ENCODE data around the gene OR8H2. TPM values are rescaled to one million over a fixed set of nuclear protein-coding genes. Genes with fewer than 3 reads are reported as not detected.
"Not testable (repeated sequence)": the region's sequence is repeated elsewhere in the genome, so short reads cannot be mapped to it uniquely, and the experiment has no call there.

The OR8H2 gene, protein sequence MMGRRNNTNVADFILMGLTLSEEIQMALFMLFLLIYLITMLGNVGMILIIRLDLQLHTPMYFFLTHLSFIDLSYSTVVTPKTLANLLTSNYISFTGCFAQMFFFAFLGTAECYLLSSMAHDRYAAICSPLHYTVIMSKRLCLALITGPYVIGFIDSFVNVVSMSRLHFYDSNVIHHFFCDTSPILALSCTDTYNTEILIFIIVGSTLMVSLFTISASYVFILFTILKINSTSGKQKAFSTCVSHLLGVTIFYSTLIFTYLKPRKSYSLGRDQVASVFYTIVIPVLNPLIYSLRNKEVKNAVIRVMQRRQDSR
- not detected for total RNA-seq

DNA sequence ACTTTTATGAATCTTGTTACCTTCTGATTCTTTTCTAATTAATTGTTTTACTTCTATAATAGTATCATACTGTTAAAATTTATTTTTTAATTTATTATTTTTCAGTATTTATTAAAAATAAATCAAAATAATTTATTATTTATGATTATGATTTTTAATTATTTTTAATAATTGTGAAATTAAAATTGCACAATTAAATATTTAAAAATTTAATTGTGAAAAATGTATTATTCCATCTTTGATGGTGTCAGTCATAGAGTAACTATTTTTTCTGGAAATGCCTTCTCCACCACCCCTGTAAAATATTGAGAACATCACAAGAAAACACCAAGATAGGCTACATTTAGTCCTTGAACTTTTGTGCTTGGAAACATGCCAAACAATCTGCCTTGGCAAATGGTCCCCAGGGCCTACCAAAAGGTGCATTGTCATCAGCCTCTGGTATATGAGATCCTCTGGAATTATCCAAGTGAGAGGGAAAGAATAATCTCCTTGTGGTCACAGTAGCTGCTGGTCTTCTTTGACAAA, at the start of gene OR8H2:
Gene OR8H2, plus strand, starts transcription at position 478 of the 528 bp plus-strand sequence. CDS start 1,356 bp downstream, outside the sequence.
- Histone ChIP-seq H3K36me3 (no peaks in the 10 kb centered on the region), H3K4me3 (no peak within 1 kb of the TSS), H3K9me3 (no peaks in the 10 kb centered on the region), H3K27ac (no peak within 1 kb of the TSS), H3K4me1 (no peaks in the 10 kb centered on the region), H3K27me3 (no peaks in the 10 kb centered on the region)
- DNase-seq, result no peak
- intact Hi-C loops (cut with DNase I), result no loop called here
- TF ChIP-seq POLR2A (IDR thresholded peaks at IDR 0.05), result no peak
- TF ChIP-seq, protein P1, sequence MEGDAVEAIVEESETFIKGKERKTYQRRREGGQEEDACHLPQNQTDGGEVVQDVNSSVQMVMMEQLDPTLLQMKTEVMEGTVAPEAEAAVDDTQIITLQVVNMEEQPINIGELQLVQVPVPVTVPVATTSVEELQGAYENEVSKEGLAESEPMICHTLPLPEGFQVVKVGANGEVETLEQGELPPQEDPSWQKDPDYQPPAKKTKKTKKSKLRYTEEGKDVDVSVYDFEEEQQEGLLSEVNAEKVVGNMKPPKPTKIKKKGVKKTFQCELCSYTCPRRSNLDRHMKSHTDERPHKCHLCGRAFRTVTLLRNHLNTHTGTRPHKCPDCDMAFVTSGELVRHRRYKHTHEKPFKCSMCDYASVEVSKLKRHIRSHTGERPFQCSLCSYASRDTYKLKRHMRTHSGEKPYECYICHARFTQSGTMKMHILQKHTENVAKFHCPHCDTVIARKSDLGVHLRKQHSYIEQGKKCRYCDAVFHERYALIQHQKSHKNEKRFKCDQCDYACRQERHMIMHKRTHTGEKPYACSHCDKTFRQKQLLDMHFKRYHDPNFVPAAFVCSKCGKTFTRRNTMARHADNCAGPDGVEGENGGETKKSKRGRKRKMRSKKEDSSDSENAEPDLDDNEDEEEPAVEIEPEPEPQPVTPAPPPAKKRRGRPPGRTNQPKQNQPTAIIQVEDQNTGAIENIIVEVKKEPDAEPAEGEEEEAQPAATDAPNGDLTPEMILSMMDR (IDR thresholded peaks at IDR 0.05), result no peak

DNA sequence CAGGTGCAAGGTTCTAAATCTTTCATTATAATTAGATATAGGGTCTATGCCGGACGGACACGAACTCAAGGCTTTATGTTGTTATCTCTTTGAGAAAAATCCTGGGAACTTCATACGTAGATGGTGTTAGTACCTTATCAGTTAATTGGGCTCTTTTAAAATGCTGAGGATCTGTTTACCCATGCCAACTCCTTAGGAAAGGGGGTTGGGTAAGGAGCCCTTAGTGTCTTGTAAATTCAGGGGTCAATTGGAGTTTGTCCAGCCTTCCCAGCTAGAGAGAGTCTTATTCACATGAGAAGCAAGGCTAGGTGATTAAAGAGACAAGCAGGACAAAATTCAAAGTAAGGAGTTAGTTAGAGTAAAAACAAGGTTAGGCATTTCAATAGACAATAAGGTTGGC, 47.1 kb upstream of the OR8H2 start:
- H3K36me3 ChIP-seq; H3K9me3 ChIP-seq; DNase-seq; H3K4me1 ChIP-seq; H3K27me3 ChIP-seq; intact Hi-C loops (cut with DNase I); H3K27ac ChIP-seq; H3K4me3 ChIP-seq: not testable (repeated sequence)
- WGBS, 2 donors, result 43 to 57% methylated on average over 4 of the region's 4 CpGs

DNA sequence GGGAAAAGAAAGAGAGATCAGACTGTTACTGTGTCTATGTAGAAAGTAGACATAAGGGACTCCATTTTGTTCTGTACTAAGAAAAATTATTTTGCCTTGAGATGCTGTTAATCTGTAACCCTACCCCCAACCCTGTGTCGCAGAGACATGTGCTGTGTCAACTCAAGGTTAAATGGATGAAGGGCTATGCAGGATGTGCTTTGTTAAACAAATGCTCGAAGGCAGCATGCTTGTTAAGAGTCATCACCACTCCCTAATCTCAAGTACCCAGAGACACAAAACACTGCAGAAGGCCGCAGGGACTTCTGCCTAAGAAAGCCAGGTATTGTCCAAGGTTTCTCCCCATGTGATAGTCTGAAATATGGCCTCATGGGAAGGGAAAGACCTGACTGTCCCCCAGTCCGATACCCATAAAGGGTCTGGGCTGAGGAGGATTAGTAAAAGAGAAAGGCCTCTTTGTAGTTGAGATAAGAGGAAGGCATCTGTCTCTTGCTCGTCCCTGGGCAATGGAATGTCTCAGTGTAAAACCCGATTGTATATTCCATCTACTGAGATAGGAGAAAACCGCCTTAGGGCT, 45.7 kb upstream of the OR8H2 start:
- H3K4me3 ChIP-seq; H3K27me3 ChIP-seq; DNase-seq; H3K9me3 ChIP-seq; intact Hi-C loops (cut with DNase I); H3K36me3 ChIP-seq; H3K27ac ChIP-seq; H3K4me1 ChIP-seq: not testable (repeated sequence)
- 30 to 31% methylated on average over 7 of the region's 7 CpGs for WGBS, 2 donors

DNA sequence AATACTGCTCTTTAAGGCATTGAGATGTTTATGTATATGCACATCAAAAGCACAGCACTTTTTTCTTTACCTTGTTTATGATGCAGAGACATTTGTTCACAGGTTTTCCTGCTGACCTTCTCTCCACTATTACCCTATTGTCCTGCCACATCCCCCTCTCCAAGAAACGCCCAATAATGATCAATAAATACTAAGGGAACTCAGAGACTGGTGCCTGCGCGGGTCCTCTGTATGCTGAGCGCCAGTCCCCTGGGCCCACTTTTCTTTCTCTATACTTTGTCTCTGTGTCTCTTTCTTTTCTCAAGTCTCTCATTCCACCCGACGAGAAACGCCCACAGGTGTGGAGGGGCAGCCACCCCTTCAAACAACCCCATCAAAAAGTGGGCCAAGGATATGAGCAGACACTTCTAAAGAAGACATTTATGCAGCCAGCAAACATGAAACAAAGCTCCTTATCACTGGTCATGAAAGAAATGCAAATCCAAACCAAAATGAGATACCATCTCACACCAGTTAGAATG, 45.2 kb upstream of the OR8H2 start:
- H3K4me1 ChIP-seq; H3K27me3 ChIP-seq; DNase-seq; intact Hi-C loops (cut with DNase I); H3K27ac ChIP-seq; H3K9me3 ChIP-seq; H3K4me3 ChIP-seq; H3K36me3 ChIP-seq: not testable (repeated sequence)
- WGBS, 2 donors, result 68 to 70% methylated on average over 4 to 7 of the region's 7 CpGs

DNA sequence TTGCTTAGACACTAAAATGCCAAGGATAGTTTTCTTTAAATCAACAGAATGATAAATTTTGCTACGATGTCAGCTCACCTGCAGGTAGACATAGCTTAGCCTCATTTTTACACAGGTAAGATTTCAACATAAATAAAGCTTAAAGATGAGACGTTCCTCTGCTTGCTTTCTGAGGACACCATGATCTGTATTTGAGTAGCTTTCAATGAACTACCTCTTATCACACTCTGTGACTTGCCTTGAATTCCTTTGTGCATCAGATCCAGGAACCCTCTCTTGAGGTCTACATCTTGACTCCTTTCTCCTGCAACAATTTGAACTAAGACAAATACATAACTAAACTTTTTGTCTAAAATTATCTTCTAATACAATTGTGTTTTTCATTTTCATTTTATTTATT, 36.5 kb upstream of the OR8H2 start:
- intact Hi-C loops (cut with DNase I), result no loop called here
- WGBS, 2 donors, result 31 to 44% methylated on average over 2 of the region's 2 CpGs
- H3K9me3 ChIP-seq, result no peaks in the 10 kb centered on the region

DNA sequence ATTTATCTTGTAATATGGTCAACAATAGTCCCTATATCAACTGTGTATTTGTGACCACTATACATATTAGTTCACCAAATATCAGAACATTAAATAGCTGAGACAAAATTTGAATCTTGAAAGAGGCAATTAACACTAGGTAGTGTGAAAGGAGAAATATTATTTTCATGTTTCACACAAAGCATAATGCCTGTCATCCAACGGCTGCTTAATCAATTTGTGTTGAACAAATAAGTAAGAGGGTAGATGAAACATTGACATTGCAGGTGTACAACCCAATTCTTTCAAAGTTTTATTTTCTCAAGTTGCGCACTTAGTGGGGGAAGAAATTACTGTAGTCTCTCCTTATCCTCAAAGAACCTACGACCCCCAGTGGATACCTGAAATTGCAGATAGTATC, 13.8 kb upstream of the OR8H2 start:
- Histone ChIP-seq H3K9me3 (no peaks in the 10 kb centered on the region), H3K27ac (no peak overlapping the region), H3K4me3 (no peak overlapping the region), H3K4me1 (no peaks in the 10 kb centered on the region), H3K36me3 (no peaks in the 10 kb centered on the region), H3K27me3 (no peaks in the 10 kb centered on the region)
- 25 to 59% methylated on average over 3 of the region's 3 CpGs for WGBS, 2 donors
- no peak for DNase-seq
- TF ChIP-seq POLR2A (IDR thresholded peaks at IDR 0.05), result no peak
- TF ChIP-seq, protein P1 (IDR thresholded peaks at IDR 0.05), result no peak
- intact Hi-C loops (cut with DNase I), result no loop called here

More for the DNA sequence above, 36.5 kb upstream of the OR8H2 start:
- DNase-seq, result no peak
- TF ChIP-seq POLR2A (IDR thresholded peaks at IDR 0.05), result no peak
- TF ChIP-seq, protein P1 (IDR thresholded peaks at IDR 0.05), result no peak
- no peaks in the 10 kb centered on the region for H3K36me3 ChIP-seq
- H3K4me1 ChIP-seq, result no peaks in the 10 kb centered on the region
- H3K27me3 ChIP-seq, result no peaks in the 10 kb centered on the region
- no peak overlapping the region for H3K27ac ChIP-seq
- H3K4me3 ChIP-seq, result no peak overlapping the region
